Activated CD8-positive, alpha-beta memory T cell treated with anti-CD3 and anti-CD28 coated beads, Interleukin-2, amount 50 U/mL, for 4 hours (primary cell): ENCODE results near the gene GDF11.
A peak's percentile ranks its signal among the peaks of the same experiment; 100 is the strongest.

ENCODE experiments used
- DNase-seq: peaks from one replicate; pipeline ENCODE4 v3.0.0-alpha.2; 2020

GDF11 gene

GRCh38 chr12:55724226-55724939 lies 18.5 kb upstream of the GDF11 start:
- DNase-seq = peak; percentile 63

GRCh38 chr12:55724940-55725309 lies 18.0 kb upstream of the GDF11 start:
- no peak for DNase-seq

- DNase-seq = no peak
Observed at GRCh38 chr12:55725556-55725955, 17.4 kb upstream of the GDF11 start.

GRCh38 chr12:55726971-55727370 lies 16.0 kb upstream of the GDF11 start:
- no peak for DNase-seq

- DNase-seq = no peak
Observed at GRCh38 chr12:55727643-55728185, 15.2 kb upstream of the GDF11 start.

GRCh38 chr12:55728186-55728938 lies 14.6 kb upstream of the GDF11 start:
- no peak for DNase-seq

- peak; percentile 74 for DNase-seq
Observed at GRCh38 chr12:55728939-55729818, 13.7 kb upstream of the GDF11 start, which contains the start of gene CD63. TSS of gene CD63 (minus strand) at chr12:55729009. CDS start at chr12:55728341, 668 bp downstream.

- peak; percentile 41 for DNase-seq
Observed at GRCh38 chr12:55729819-55730818, 12.8 kb upstream of the GDF11 start.

- DNase-seq = no peak
Observed at GRCh38 chr12:55732288-55732687, 10.6 kb upstream of the GDF11 start.

- DNase-seq = no peak
Observed at GRCh38 chr12:55733021-55733555, 9.8 kb upstream of the GDF11 start.

GRCh38 chr12:55733858-55734257 lies 9.1 kb upstream of the GDF11 start:
- DNase-seq = no peak

GRCh38 chr12:55734595-55734994 lies 8.3 kb upstream of the GDF11 start:
- DNase-seq = no peak

- DNase-seq = no peak
Observed at GRCh38 chr12:55736076-55736475, 6.8 kb upstream of the GDF11 start.

GRCh38 chr12:55736780-55737580 lies 5.9 kb upstream of the GDF11 start:
- peak; percentile 60 for DNase-seq

- DNase-seq = no peak
Observed at GRCh38 chr12:55737581-55738122, 5.3 kb upstream of the GDF11 start.

- peak; percentile 76 for DNase-seq
Observed at GRCh38 chr12:55738123-55739024, 4.5 kb upstream of the GDF11 start.

GRCh38 chr12:55739025-55739378 lies 3.9 kb upstream of the GDF11 start:
- no peak for DNase-seq

- DNase-seq = no peak
Observed at GRCh38 chr12:55741931-55742680, 816 bp upstream of the GDF11 start.
